Type B pancreatic cell (in vitro differentiated cells): Measurements from ENCODE around the gene KLF9. TPM values are rescaled to one million over a fixed set of nuclear protein-coding genes. Genes with fewer than 3 reads are reported as not detected.

Experiments used
- DNase-seq: peaks from one replicate; pipeline ENCODE4 v3.0.0; 2021; ENCODE audit warnings: mixed read lengths; ENCODE audit not compliant: unreplicated experiment; ENCODE audit errors: extremely low spot score
- H3K27ac Mint-ChIP-seq: 2 replicates; pipeline ENCODE4 v1.8.0; 2021; ENCODE audit warnings: mild to moderate bottlenecking, mixed read lengths
- H3K27me3 Mint-ChIP-seq: 2 replicates; pipeline ENCODE4 v1.8.0; 2021; ENCODE audit warnings: mixed read lengths
- H3K36me3 Mint-ChIP-seq: 2 replicates; pipeline ENCODE4 v1.8.0; 2021; ENCODE audit warnings: mixed read lengths
- H3K4me1 Mint-ChIP-seq: one replicate; pipeline ENCODE4 v1.8.0; 2021; ENCODE audit warnings: mixed read lengths; ENCODE audit not compliant: unreplicated experiment
- H3K4me3 Mint-ChIP-seq: 2 replicates; pipeline ENCODE4 v1.8.0; 2021; ENCODE audit warnings: mild to moderate bottlenecking, mixed read lengths
- H3K9me3 Mint-ChIP-seq: 2 replicates; pipeline ENCODE4 v1.8.0; 2021; ENCODE audit warnings: mixed read lengths
- CTCF ChIP-seq: fragments of 200-600 bp; sonication (generic); conservative IDR thresholded peaks from 2 replicates; pipeline ENCODE4 v1.5.0; 2021; ENCODE audit warnings: antibody characterized with exemption, mild to moderate bottlenecking
- total RNA-seq: library from RNA; stranded (reverse); gene quantifications from 2 replicates; pipeline ENCODE4 v1.2.1, GENCODE V29; 2021; ENCODE audit warnings: low replicate concordance

The KLF9 gene
- total RNA-seq, 1 donor from 2014 or later, result 16.7 TPM

- DNase-seq, result no peak
- H3K27ac Mint-ChIP-seq, result no peak overlapping the region
- peaks cover 43% of the 10 kb centered on the region for H3K36me3 Mint-ChIP-seq
- H3K4me3 Mint-ChIP-seq, result no peak overlapping the region
- TF ChIP-seq CTCF, result no peak
- H3K9me3 Mint-ChIP-seq, result no peaks in the 10 kb centered on the region
- no peaks in the 10 kb centered on the region for H3K4me1 Mint-ChIP-seq
- no peaks in the 10 kb centered on the region for H3K27me3 Mint-ChIP-seq
Observed at GRCh38 chr9:70347046-70347445, 67.4 kb downstream of the KLF9 start.

GRCh38 chr9:70340572-70340971, 73.9 kb downstream of the KLF9 start:
- Mint-ChIP-seq H3K27ac (no peak overlapping the region), H3K4me1 (no peaks in the 10 kb centered on the region), H3K9me3 (no peaks in the 10 kb centered on the region), H3K27me3 (no peaks in the 10 kb centered on the region), H3K4me3 (no peak overlapping the region), H3K36me3 (peaks cover 23% of the 10 kb centered on the region)
- TF ChIP-seq CTCF, result peak; percentile 81
- DNase-seq, result no peak

Other genes starting within 250 kb of the KLF9 start
- 33.9 and 40.3 TPM in 2 replicates for gene SMC5, start 155.7 kb downstream of the KLF9 start, total RNA-seq